GM21390 (cell line): ENCODE data around the gene TBCC.

Source experiments
- ATAC-seq: cut with Tn5 transposase; IDR thresholded peaks from one replicate; pipeline ENCODE4 v1.9.1; 2021; ENCODE audit not compliant: unreplicated experiment

TBCC gene

DNA sequence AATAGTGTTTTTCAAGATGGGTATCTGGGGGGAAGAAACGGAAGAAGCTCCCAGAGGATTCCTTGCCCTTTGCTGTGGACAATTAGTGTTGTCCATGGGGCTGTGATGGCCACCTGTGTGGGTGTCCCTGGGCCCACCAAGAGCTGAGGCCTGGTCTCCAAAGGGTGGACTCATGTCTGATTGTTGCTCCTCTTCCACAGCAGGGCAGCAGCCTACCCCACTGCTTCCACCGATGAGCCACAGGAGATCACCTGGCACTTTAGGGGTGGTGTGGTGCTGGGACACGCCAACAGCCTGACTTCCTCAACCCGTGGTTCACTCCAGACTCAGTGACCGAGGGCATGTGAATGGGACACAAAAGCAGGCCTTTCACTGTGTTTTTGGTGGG, 48.6 kb downstream of the TBCC start:
- no peak for ATAC-seq

GRCh38 chr6:42696526-42697267, 49.2 kb downstream of the TBCC start:
- no peak for ATAC-seq

GRCh38 chr6:42694586-42694985, 51.3 kb downstream of the TBCC start:
- no peak for ATAC-seq
